Panc1 (cell line): ENCODE measurements around the gene MRPS18A.

Source experiments
- CTCF ChIP-seq: fragments of 450-650 bp; IDR thresholded peaks from 2 replicates; pipeline ENCODE4 v1.5.1; 2017; ENCODE audit warnings: mild to moderate bottlenecking
- POLR2AphosphoS5 ChIP-seq: IDR thresholded peaks from 2 replicates; pipeline ENCODE4 v1.6.1; 2012; ENCODE audit warnings: mild to moderate bottlenecking, low read depth, low read length, moderate library complexity
- REST ChIP-seq, 2 experiments: IDR thresholded peaks; 2 replicates each; pipeline ENCODE4 v1.6.1; 2011 to 2012; ENCODE audit warnings: low read depth in 2 of 2, control low read depth in 1 of 2, low read length in 1 of 2, mild to moderate bottlenecking in 1 of 2, moderate library complexity in 1 of 2; ENCODE audit not compliant: insufficient read depth in 1 of 2
- SIN3A ChIP-seq: IDR thresholded peaks from 2 replicates; pipeline ENCODE4 v1.6.1; 2012; ENCODE audit warnings: low read depth, mild to moderate bottlenecking, low read length, moderate library complexity, borderline replicate concordance; ENCODE audit not compliant: insufficient read depth
- TCF7L2 ChIP-seq: IDR thresholded peaks from 2 replicates; pipeline ENCODE4 v1.6.1; 2011; ENCODE audit warnings: mild to moderate bottlenecking, low read depth, low read length, inconsistent platforms

- TF ChIP-seq CTCF (no peak), POLR2AphosphoS5 (no peak), TCF7L2 (no peak), REST (IDR thresholded peaks at IDR 0.05; ENCODE audit: insufficient read depth in 1 of 2, low read depth in 2 of 2, low read length in 1 of 2) (no peak), SIN3A (no peak)
Observed at GRCh38 chr6:43658161-43658560, 29.4 kb downstream of the MRPS18A start.
